Lower lobe of right lung (tissue), 2 donors: ENCODE measurements around the gene IL1B. TPM values are rescaled to one million over a fixed set of nuclear protein-coding genes. Genes with fewer than 3 reads are reported as not detected.
A peak's percentile ranks its signal among the peaks of the same experiment; 100 is the strongest.

Experiments used
- ATAC-seq, 2 donors: fragments of 200-7000 bp; cut with Tn5 transposase; one replicate each; pipeline ENCODE4 v1.9.1; 2020 to 2022; ENCODE audit warnings: mild to moderate bottlenecking in 2 of 2, moderate library complexity in 2 of 2
- DNase-seq: peaks from one replicate; pipeline ENCODE4 v3.0.0-alpha.2; 2020
- H3K27ac ChIP-seq: fragments of 200-600 bp; one replicate; pipeline ENCODE4 v1.8.0; 2022
- H3K27me3 ChIP-seq: fragments of 200-600 bp; one replicate; pipeline ENCODE4 v1.8.0; 2022; ENCODE audit warnings: low read depth
- H3K36me3 ChIP-seq: fragments of 200-600 bp; one replicate; pipeline ENCODE4 v1.8.0; 2022; ENCODE audit warnings: mild to moderate bottlenecking
- H3K4me1 ChIP-seq: fragments of 200-600 bp; one replicate; pipeline ENCODE4 v1.8.0; 2022
- H3K4me3 ChIP-seq: fragments of 200-600 bp; one replicate; pipeline ENCODE4 v1.8.0; 2022; ENCODE audit warnings: mild to moderate bottlenecking
- H3K9me3 ChIP-seq: fragments of 200-600 bp; one replicate; pipeline ENCODE4 v1.8.0; 2022
- intact Hi-C: fragments of 100-400 bp; cut with DNase I; formaldehyde crosslinking; loops from one replicate; pipeline ENCODE4 v1.11.0; 2022
- total RNA-seq: library from RNA; stranded (reverse); fragmentation: NEBNext Ultra II Directional; extraction: Animal tissue kit (Norgen Biotek cat#: 25700); gene quantifications from one replicate; pipeline ENCODE4 v1.2.1, GENCODE V29; 2021
- TF ChIP-seq, protein P1 (sequence below): fragments of 200-600 bp; IDR thresholded peaks from one replicate; pipeline ENCODE4 v1.8.0; 2022; ENCODE audit warnings: antibody characterized with exemption, mild to moderate bottlenecking
- donor health status: DM: no; HTN: yes; CAD: no; lungs with severe emphysema.

IL1B gene
- total RNA-seq, 1 donor from 2014 or later = 17.5 TPM

DNA sequence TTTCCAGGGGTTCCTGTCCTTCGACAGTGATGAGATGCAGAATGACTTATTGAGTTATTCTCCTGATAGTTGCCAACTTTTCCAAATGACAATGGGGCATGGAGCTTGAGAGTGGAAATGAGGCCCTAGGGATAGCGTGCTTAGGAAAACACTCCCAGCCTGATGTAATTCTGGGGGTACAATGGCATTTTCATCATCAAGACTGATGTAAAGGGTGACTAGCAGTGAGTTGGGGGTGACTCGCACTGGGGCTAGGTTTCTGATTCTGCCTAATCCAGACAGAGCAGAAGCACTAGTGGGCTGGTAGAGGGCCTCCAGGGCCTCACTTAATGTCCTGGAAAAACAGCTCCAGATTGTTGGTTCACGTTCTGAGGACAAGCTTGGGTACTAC, 40.4 kb upstream of the IL1B start:
- Histone ChIP-seq H3K4me3 (no peak overlapping the region), H3K27me3 (no peaks in the 10 kb centered on the region), H3K9me3 (no peaks in the 10 kb centered on the region), H3K36me3 (no peaks in the 10 kb centered on the region), H3K4me1 (no peaks in the 10 kb centered on the region), H3K27ac (no peak overlapping the region)
- TF ChIP-seq, protein P1, sequence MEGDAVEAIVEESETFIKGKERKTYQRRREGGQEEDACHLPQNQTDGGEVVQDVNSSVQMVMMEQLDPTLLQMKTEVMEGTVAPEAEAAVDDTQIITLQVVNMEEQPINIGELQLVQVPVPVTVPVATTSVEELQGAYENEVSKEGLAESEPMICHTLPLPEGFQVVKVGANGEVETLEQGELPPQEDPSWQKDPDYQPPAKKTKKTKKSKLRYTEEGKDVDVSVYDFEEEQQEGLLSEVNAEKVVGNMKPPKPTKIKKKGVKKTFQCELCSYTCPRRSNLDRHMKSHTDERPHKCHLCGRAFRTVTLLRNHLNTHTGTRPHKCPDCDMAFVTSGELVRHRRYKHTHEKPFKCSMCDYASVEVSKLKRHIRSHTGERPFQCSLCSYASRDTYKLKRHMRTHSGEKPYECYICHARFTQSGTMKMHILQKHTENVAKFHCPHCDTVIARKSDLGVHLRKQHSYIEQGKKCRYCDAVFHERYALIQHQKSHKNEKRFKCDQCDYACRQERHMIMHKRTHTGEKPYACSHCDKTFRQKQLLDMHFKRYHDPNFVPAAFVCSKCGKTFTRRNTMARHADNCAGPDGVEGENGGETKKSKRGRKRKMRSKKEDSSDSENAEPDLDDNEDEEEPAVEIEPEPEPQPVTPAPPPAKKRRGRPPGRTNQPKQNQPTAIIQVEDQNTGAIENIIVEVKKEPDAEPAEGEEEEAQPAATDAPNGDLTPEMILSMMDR = no peak
- no peak for DNase-seq
- ATAC-seq = no peak
- intact Hi-C loops = no loop called here

DNA sequence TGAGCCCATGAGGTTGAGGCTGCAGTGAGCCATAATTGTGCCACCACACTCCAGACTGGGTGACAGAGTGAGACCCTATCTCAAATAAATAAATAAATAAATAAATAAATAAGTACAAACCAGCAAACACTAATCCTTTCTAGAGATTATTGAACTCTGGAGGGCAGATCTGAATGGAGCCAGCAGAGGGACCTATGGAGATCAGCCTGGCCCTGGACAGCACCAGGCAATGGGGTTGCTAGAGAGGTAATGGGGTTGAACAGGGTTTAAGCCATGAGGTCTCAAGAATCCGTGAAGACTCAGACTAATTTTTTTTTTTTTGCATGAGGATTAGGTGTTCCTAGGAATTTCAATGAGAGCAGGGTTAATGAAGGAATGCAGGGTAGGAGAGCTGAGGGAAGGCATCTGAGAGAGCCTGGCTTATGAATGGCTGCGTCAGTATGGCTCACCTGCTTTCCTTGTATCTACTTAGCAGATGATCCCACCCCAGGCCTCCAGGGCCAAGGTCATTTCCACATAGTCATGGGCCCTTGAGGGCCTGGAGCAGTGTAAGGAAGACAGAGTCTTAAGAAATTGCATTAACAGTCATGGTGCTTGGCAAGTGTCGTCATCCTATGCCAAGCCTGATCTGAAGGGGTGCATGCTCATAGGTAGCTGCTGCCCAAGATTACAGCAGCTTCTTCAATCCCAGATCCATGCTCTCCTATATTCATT, 39.8 kb upstream of the IL1B start:
- TF ChIP-seq, protein P1 = no peak
- intact Hi-C loops = no loop called here
- no peak for ATAC-seq
- Histone ChIP-seq H3K36me3 (no peaks in the 10 kb centered on the region), H3K9me3 (no peaks in the 10 kb centered on the region), H3K27me3 (no peaks in the 10 kb centered on the region), H3K27ac (no peak overlapping the region), H3K4me1 (no peaks in the 10 kb centered on the region), H3K4me3 (no peak overlapping the region)
- DNase-seq = no peak

DNA sequence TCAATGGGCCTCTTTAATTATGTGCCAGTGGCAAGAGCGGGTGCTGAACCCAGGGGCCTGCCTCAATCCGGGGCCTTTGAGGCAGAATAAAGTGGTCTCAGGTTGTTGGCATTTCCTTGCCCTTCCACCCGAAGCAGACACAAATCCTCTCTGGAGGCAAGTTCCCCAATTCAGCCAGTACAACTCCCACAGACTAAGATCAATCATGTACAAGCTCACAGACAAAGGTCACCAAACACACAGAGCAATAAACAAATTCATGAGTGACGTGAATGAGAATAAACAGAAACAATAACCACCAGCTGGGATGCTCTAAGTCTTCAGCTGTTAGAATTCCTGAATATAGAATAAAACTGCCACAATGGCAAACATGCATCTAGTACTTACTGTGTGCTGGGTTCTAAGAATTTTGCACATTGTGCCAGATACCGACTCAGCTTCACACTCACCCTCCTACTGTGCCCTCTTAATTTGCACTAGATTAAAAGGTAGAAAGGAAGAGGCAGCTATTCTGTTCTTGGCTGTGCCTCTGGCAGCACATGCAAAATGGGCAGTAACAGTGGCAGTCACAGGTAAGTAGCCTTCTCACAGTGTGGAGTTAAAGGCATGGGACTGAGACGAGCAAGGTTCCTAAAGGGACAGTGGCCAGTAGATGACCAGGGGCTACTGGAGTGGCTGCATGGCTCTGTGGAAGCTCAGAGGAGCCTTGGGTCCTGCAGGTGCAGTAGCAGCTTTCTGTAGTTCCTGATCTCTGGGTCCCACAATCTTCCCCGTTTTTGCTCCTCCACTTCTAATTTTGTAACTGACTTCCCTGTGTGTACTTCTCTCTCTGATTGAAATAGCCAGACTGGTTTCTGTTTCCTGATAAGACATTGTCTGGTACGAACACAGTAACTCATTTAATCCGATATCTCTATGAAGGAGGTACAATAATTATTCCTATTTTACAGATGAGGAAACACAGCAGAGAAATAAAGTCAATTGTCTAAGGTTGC, 34.6 kb upstream of the IL1B start:
- no peaks in the 10 kb centered on the region for H3K27me3 ChIP-seq
- H3K4me1 ChIP-seq = peaks cover 27% of the 10 kb centered on the region
- no peak for DNase-seq
- TF ChIP-seq, protein P1 = no peak
- H3K9me3 ChIP-seq = no peaks in the 10 kb centered on the region
- no peak overlapping the region for H3K4me3 ChIP-seq
- peak in 1 of 2 donors; percentile 62 for ATAC-seq
- intact Hi-C loops = no loop called here
- no peak overlapping the region for H3K27ac ChIP-seq
- no peaks in the 10 kb centered on the region for H3K36me3 ChIP-seq

DNA sequence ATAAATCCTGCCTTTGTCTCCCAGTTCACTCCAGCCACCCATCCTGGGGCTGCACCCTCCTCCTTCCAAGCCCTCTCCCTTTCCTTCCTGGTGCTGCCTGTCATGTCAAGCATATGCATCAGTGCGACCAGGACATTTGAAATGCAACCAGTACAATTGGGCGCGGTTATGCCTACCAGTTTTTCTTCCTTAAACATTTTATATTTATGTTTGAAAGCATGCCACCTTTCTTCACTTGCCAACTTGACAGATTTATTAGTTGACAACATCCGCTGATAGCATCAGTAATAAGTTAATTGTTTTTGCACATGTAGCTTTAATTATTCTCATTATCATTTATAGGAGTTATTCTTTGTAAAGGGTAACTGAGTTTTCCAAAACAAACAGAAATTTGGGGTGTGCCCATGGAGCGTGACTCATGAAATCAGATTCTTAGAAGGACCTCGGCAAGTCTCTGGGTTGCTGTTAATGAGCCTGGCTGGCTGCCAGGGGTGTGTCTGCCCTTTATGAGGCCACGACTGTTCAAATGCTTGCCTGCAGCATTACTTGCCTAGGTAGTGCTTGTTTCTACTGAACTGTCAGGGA, 32.8 kb upstream of the IL1B start:
- Histone ChIP-seq H3K4me1 (peaks cover 27% of the 10 kb centered on the region), H3K27ac (no peak overlapping the region), H3K27me3 (no peaks in the 10 kb centered on the region), H3K9me3 (no peaks in the 10 kb centered on the region), H3K36me3 (no peaks in the 10 kb centered on the region), H3K4me3 (no peak overlapping the region)
- TF ChIP-seq, protein P1 = no peak
- intact Hi-C loops = no loop called here
- peak; percentile 85 to 89 for ATAC-seq
- DNase-seq = peak; percentile 93
